Peyer's patch (tissue), 4 donors: ENCODE results near the gene PPP1R9B. TPM values are rescaled to one million over a fixed set of nuclear protein-coding genes. Genes with fewer than 3 reads are reported as not detected.
A peak's percentile ranks its signal among the peaks of the same experiment; 100 is the strongest.

Experiments
- DNase-seq, 3 donors: peaks; one replicate each; pipeline ENCODE4 v3.0.0-alpha.2; 2017 to 2019
- H3K27ac ChIP-seq, 4 donors: fragments of 200-600 bp; sonication (generic); one replicate each; pipeline ENCODE4 v1.5.1; 2016 to 2019
- H3K27me3 ChIP-seq, 2 donors: fragments of 200-600 bp; sonication (generic); one replicate each; pipeline ENCODE4 v1.5.1; 2019
- H3K36me3 ChIP-seq, 3 donors: fragments of 200-600 bp; sonication (generic); one replicate each; pipeline ENCODE4 v1.5.1; 2016 to 2019
- H3K4me1 ChIP-seq, 4 donors: fragments of 200-600 bp; sonication (generic); one replicate each; pipeline ENCODE4 v1.5.1; 2016 to 2019
- H3K4me3 ChIP-seq, 4 donors: fragments of 200-600 bp; sonication (generic); 1 replicate in 3 of 4; 2 replicates in 1 of 4; pipeline ENCODE4 v1.5.1; 2016 to 2019; ENCODE audit warnings: mild to moderate bottlenecking in 1 of 4
- H3K9me3 ChIP-seq, 4 donors: fragments of 200-600 bp; sonication (generic); one replicate each; pipeline ENCODE4 v1.5.1; 2016 to 2019; ENCODE audit warnings: mild to moderate bottlenecking in 1 of 4
- POLR2A ChIP-seq, 2 donors: fragments of 450-650 bp; IDR thresholded peaks; one replicate each; pipeline ENCODE4 v1.5.1; 2017; ENCODE audit warnings: antibody characterized with exemption in 2 of 2, mild to moderate bottlenecking in 2 of 2, moderate library complexity in 2 of 2
- total RNA-seq, 4 donors: library from RNA; depleted of rRNA; stranded (reverse); fragments of >200 nt; gene quantifications; one replicate each; pipeline ENCODE4 v1.1.0, GENCODE V29; 2016
- TF ChIP-seq, protein P1 (sequence below), 6 experiments: fragments of 450-650 bp in 4 of 6; fragments of 200-600 bp in 2 of 6; sonication (generic) in 1 of 6; IDR thresholded peaks; one replicate each; pipeline ENCODE4 v1.5.1; 2017 to 2019; ENCODE audit warnings: antibody characterized with exemption in 6 of 6, mild to moderate bottlenecking in 3 of 6, moderate library complexity in 1 of 6

PPP1R9B gene
- total RNA-seq, 4 donors from 2014 or later, result 18.0 to 40.4 (median 32.9) TPM

DNA sequence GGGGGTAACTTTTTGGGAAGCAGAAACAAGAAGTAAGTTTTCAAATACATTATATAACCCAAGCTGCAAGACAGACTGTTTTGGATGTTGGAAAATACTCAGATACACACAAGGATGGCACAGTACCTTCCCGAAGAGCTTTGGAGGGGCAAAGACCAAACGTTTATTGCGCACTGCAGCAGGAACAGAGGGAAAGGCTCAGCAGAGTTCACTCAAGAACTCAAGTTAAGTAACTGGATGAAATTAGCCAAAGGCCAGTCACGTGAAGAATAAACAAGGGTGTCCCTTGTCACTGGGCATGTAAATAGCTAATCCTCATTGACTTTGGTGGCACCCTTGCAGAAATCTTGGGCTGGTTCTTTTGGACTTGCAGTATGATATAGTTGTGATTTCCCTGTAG is 52.6 kb downstream of the PPP1R9B start:
- Histone ChIP-seq H3K4me1 (peaks cover 5 to 65% (median 7%) of the 10 kb centered on the region in 4 donors), H3K36me3 (peaks cover 0 to 24% (median 0%) of the 10 kb centered on the region in 3 donors), H3K4me3 (no peak overlapping the region), H3K27ac (peak overlapping the region in 2 of 4 donors; percentile 55 to 98), H3K27me3 (no peaks in the 10 kb centered on the region), H3K9me3 (no peaks in the 10 kb centered on the region)
- no peak for DNase-seq
- TF ChIP-seq POLR2A (IDR thresholded peaks at IDR 0.05), result peak in 1 of 2 donors; percentile 13
- TF ChIP-seq, protein P1, sequence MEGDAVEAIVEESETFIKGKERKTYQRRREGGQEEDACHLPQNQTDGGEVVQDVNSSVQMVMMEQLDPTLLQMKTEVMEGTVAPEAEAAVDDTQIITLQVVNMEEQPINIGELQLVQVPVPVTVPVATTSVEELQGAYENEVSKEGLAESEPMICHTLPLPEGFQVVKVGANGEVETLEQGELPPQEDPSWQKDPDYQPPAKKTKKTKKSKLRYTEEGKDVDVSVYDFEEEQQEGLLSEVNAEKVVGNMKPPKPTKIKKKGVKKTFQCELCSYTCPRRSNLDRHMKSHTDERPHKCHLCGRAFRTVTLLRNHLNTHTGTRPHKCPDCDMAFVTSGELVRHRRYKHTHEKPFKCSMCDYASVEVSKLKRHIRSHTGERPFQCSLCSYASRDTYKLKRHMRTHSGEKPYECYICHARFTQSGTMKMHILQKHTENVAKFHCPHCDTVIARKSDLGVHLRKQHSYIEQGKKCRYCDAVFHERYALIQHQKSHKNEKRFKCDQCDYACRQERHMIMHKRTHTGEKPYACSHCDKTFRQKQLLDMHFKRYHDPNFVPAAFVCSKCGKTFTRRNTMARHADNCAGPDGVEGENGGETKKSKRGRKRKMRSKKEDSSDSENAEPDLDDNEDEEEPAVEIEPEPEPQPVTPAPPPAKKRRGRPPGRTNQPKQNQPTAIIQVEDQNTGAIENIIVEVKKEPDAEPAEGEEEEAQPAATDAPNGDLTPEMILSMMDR (IDR thresholded peaks at IDR 0.05), result no peak

DNA sequence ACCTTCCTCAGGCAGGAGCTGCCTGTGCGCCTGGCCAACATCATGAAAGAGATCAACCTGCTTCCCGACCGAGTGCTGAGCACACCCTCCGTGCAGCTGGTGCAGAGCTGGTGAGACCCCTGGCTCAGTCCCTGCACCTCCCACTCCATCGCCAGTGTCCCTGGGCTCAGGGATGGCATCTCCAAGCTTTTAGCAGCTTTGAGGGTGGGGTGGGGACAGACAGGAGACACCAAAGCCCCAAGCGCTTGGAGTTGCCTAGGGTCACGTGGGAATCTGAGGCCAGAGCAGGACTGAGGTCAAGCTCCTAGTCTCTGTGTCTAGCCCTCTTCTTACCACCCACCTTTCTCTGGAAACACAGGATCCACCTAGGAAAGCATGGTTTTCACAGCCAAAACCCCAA is 53.0 kb downstream of the PPP1R9B start:
- Histone ChIP-seq H3K27me3 (no peaks in the 10 kb centered on the region), H3K4me3 (peak overlapping the region in 2 of 4 donors; percentile 76 to 85), H3K4me1 (peaks cover 1 to 60% (median 5%) of the 10 kb centered on the region in 4 donors), H3K27ac (peak overlapping the region in 2 of 4 donors; percentile 55 to 98), H3K9me3 (no peaks in the 10 kb centered on the region), H3K36me3 (peaks cover 0 to 24% (median 0%) of the 10 kb centered on the region in 3 donors)
- no peak for TF ChIP-seq POLR2A (IDR thresholded peaks at IDR 0.05)
- TF ChIP-seq, protein P1 (IDR thresholded peaks at IDR 0.05), result no peak
- DNase-seq, result no peak

DNA sequence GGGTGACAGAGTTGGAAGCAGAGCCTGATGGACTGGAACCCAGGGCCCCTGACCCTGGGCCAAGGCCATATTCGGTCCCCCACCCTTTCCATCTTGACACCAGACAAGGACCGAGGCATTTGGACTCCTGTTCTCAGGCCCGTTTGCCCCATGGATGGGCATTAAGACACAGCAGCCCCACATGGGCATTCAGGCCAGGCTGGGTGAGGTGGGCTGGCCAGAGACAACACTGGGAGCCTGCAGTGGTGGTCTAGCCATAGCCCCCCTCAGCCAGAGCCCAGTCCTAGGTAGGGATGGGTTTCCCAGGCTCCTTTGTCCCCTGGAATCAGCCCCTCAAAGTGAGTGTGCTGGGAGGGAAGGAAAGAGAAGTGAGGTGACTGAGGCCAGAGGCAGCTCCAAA is 53.7 kb downstream of the PPP1R9B start:
- TF ChIP-seq POLR2A (IDR thresholded peaks at IDR 0.05), result no peak
- Histone ChIP-seq H3K27me3 (no peaks in the 10 kb centered on the region), H3K4me1 (peaks cover 0 to 55% (median 5%) of the 10 kb centered on the region in 4 donors), H3K9me3 (no peaks in the 10 kb centered on the region), H3K4me3 (peak overlapping the region in 2 of 4 donors; percentile 76 to 85), H3K36me3 (peaks cover 0 to 24% (median 0%) of the 10 kb centered on the region in 3 donors), H3K27ac (peak overlapping the region in 2 of 4 donors; percentile 85 to 98)
- no peak for DNase-seq

DNA sequence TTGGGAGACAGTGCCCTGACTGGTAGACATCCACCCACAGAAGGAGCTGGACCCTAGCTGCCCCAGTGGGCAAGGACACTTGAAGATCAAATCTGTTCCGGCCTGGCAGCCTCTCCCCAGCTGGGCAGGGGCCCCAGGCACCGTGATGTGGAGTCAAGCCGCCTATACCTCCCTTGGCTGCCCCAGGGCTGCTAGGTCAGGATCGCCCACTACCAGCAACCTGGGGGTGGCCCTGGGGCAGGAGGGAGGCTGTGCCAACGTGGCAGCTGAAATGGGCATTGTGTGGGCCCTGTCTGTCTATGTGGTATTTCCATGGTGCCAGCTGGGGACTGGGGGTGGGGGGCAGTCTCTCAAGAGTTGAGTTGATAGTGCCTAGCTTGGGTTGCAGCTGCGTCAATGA is 54.4 kb downstream of the PPP1R9B start:
- peak in 1 of 3 donors; percentile 61 for DNase-seq
- Histone ChIP-seq H3K9me3 (no peaks in the 10 kb centered on the region), H3K4me1 (peaks cover 0 to 50% (median 5%) of the 10 kb centered on the region in 4 donors), H3K4me3 (peak overlapping the region; percentile 76 to 98 (median 90)), H3K36me3 (peaks cover 0 to 24% (median 0%) of the 10 kb centered on the region in 3 donors), H3K27me3 (no peaks in the 10 kb centered on the region), H3K27ac (peak overlapping the region; percentile 85 to 98 (median 89))
- no peak for TF ChIP-seq POLR2A (IDR thresholded peaks at IDR 0.05)
- TF ChIP-seq, protein P1 (IDR thresholded peaks at IDR 0.05), result no peak

DNA sequence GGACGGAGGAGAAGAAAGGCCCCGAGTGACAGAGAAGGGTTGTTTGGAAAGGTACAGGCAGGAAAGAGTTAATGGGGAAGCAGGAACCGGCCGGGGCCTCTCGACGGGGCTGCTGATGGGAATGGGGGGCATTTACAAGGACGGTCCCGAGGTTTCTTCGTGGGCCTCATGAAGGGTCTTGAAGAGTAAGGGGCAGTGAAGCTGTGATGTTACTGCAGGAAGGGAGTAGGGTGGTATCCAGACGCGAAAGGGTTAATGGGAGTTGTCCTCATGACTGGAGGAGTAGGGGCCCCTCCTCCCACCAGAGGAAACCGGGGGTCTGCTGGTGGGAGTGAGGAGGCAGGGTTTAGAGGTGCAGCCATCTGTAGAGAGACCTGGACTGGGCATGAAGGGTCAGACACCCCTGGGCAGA is 54.8 kb downstream of the PPP1R9B start:
- H3K9me3 ChIP-seq, result no peaks in the 10 kb centered on the region
- peak overlapping the region; percentile 76 to 98 (median 90) for H3K4me3 ChIP-seq
- H3K27ac ChIP-seq, result peak overlapping the region; percentile 85 to 98 (median 89)
- H3K27me3 ChIP-seq, result no peaks in the 10 kb centered on the region
- peaks cover 0 to 24% (median 0%) of the 10 kb centered on the region in 3 donors for H3K36me3 ChIP-seq
- no peak for TF ChIP-seq POLR2A (IDR thresholded peaks at IDR 0.05)
- TF ChIP-seq, protein P1 (IDR thresholded peaks at IDR 0.05), result no peak
- H3K4me1 ChIP-seq, result peaks cover 0 to 46% (median 5%) of the 10 kb centered on the region in 4 donors
- DNase-seq, result no peak

DNA sequence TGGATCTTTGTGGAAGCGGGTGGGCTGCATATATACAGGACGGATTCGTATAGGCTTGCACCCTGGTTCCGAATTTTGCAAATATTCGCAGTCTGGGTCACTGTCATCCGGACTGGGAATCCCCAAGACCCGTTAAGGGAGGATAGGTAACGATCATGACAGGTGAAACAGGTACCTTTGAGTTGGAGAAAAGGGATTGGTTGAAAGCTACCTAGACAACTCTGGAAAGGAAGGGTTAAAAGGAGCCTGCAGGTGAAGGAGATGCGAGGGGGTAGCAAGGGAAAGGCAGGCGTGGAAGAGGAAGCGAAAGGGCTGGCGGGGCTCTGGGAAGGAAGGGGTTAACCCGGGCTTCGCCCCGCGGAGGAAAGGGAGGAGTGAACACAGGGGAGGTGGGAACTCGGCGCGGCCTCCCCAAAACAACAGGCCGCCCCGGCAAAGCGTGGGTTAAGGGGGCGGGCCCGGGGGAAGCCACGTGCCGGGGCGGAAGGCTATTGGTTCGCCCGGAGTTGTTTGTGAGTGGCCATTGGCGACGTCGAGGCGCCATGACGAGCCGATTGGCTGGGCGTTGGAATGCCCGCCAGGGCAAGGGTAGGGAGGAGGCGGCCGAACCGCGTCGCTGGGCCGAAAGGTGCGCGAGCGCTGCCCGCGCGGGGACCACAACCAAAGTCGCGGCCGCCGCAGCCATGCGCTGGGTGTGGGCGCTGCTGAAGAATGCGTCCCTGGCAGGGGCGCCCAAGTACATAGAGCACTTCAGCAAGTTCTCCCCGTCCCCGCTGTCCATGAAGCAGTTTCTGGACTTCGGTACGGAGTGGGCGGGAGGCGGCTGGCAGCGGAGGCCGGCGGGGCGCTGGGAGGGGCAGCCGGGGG is 55.5 kb downstream of the PPP1R9B start, which contains the start of gene PDK2:
Gene PDK2 (plus strand): TSS at position 599 of the 867 bp plus-strand sequence. CDS start 85 bp downstream, at position 684.
- no peaks in the 10 kb centered on the region for H3K9me3 ChIP-seq
- DNase-seq, result peak; percentile 95 to 98 (median 97)
- peak within 1 kb of the TSS; percentile 76 to 98 (median 90) for H3K4me3 ChIP-seq
- H3K36me3 ChIP-seq, result peaks cover 0 to 30% (median 0%) of the 10 kb centered on the region in 3 donors
- TF ChIP-seq POLR2A (IDR thresholded peaks at IDR 0.05), result peak; percentile 89 to 93
- TF ChIP-seq, protein P1 (IDR thresholded peaks at IDR 0.05), result peak in 2 of 6 experiments; percentile 23 to 27
- H3K4me1 ChIP-seq, result peaks cover 0 to 39% (median 5%) of the 10 kb centered on the region in 4 donors
- H3K27ac ChIP-seq, result peak within 1 kb of the TSS; percentile 85 to 98 (median 89)
- no peaks in the 10 kb centered on the region for H3K27me3 ChIP-seq
